Measurements from ENCODE around the gene HOXC6. TPM values are rescaled to one million over a fixed set of nuclear protein-coding genes. Genes with fewer than 3 reads are reported as not detected.

The HOXC6 gene
- polyA plus RNA-seq, 1 donor = 34.1 TPM

- DNase-seq = no peak
Measured at GRCh38 chr12:54011665-54012532, 16.3 kb upstream of the HOXC6 start.

GRCh38 chr12:54012631-54013409 is 15.4 kb upstream of the HOXC6 start:
- DNase-seq = no peak

GRCh38 chr12:54014377-54015017 is 13.7 kb upstream of the HOXC6 start:
- no peak for DNase-seq

GRCh38 chr12:54015018-54015931 is 13.0 kb upstream of the HOXC6 start:
- no peak for DNase-seq

- DNase-seq = no peak
Measured at GRCh38 chr12:54016051-54016450, 12.2 kb upstream of the HOXC6 start.

- peak; percentile 92 for DNase-seq
Measured at GRCh38 chr12:54016478-54016964, 11.7 kb upstream of the HOXC6 start.

GRCh38 chr12:54017027-54017788 is 11.0 kb upstream of the HOXC6 start:
- DNase-seq = no peak

GRCh38 chr12:54017878-54018467 is 10.3 kb upstream of the HOXC6 start:
- DNase-seq = peak; percentile 89

- DNase-seq = no peak
Measured at GRCh38 chr12:54018468-54018984, 9.7 kb upstream of the HOXC6 start.

GRCh38 chr12:54019091-54019811 is 9.0 kb upstream of the HOXC6 start:
- no peak for DNase-seq

GRCh38 chr12:54019924-54020590 is 8.2 kb upstream of the HOXC6 start:
- no peak for DNase-seq

GRCh38 chr12:54020591-54021405 is 7.4 kb upstream of the HOXC6 start:
- DNase-seq = no peak

GRCh38 chr12:54021432-54022013 is 6.7 kb upstream of the HOXC6 start:
- no peak for DNase-seq

GRCh38 chr12:54022960-54023884 is 5.0 kb upstream of the HOXC6 start:
- DNase-seq = no peak

- DNase-seq = no peak
Measured at GRCh38 chr12:54024127-54024526, 4.1 kb upstream of the HOXC6 start.

- DNase-seq = no peak
Measured at GRCh38 chr12:54024581-54025305, 3.5 kb upstream of the HOXC6 start.

Measured in left kidney (tissue), 2 donors.